RWPE2 (cell line): ENCODE data around the gene NUDCD3.

ENCODE experiments used
- ATAC-seq: fragments of 200-7000 bp; cut with Tn5 transposase; 3 replicates; pipeline ENCODE4 v1.9.1; 2021; ENCODE audit warnings: low read depth
- DNase-seq: peaks from one replicate; pipeline ENCODE4 v3.0.0-alpha.2; 2020; ENCODE audit warnings: low spot score
- H3K27ac ChIP-seq: fragments of 450-650 bp; 2 replicates; pipeline ENCODE4 v1.5.1; 2017; ENCODE audit warnings: mild to moderate bottlenecking; ENCODE audit not compliant: poor library complexity, severe bottlenecking
- H3K27me3 ChIP-seq: fragments of 250-450 bp; sonication (Bioruptor Pico); 2 replicates; pipeline ENCODE4 v1.5.1; 2021; ENCODE audit warnings: mild to moderate bottlenecking, moderate library complexity; ENCODE audit not compliant: insufficient read depth, poor library complexity, severe bottlenecking
- H3K36me3 ChIP-seq: fragments of 250-450 bp; sonication (Bioruptor Pico); 2 replicates; pipeline ENCODE4 v1.5.1; 2020; ENCODE audit warnings: low read depth, mild to moderate bottlenecking, moderate library complexity
- H3K4me1 ChIP-seq: fragments of 250-450 bp; sonication (Bioruptor Pico); 2 replicates; pipeline ENCODE4 v1.5.1; 2021; ENCODE audit warnings: mild to moderate bottlenecking, moderate library complexity; ENCODE audit not compliant: insufficient read depth, poor library complexity, severe bottlenecking
- H3K4me3 ChIP-seq: fragments of 250-450 bp; sonication (Bioruptor Pico); 2 replicates; pipeline ENCODE4 v1.5.1; 2021; ENCODE audit warnings: mild to moderate bottlenecking, moderate library complexity; ENCODE audit not compliant: severe bottlenecking
- H3K9me3 ChIP-seq: fragments of 250-450 bp; sonication (Bioruptor Pico); 2 replicates; pipeline ENCODE4 v1.5.1; 2021; ENCODE audit warnings: mild to moderate bottlenecking, moderate library complexity; ENCODE audit not compliant: severe bottlenecking
- TF ChIP-seq, protein P1 (sequence below): fragments of 450-650 bp; IDR thresholded peaks from one replicate; pipeline ENCODE4 v1.5.1; 2017; ENCODE audit warnings: mild to moderate bottlenecking, moderate library complexity; ENCODE audit not compliant: poor library complexity, severe bottlenecking

The NUDCD3 gene

GRCh38 chr7:44341401-44341800 is 149.1 kb downstream of the NUDCD3 start:
- Histone ChIP-seq H3K9me3 (no peaks in the 10 kb centered on the region), H3K27me3 (no peaks in the 10 kb centered on the region), H3K4me3 (no peak overlapping the region), H3K36me3 (no peaks in the 10 kb centered on the region), H3K27ac (no peak overlapping the region), H3K4me1 (no peaks in the 10 kb centered on the region)
- ATAC-seq (no peak), DNase-seq (no peak)
- TF ChIP-seq, protein P1, sequence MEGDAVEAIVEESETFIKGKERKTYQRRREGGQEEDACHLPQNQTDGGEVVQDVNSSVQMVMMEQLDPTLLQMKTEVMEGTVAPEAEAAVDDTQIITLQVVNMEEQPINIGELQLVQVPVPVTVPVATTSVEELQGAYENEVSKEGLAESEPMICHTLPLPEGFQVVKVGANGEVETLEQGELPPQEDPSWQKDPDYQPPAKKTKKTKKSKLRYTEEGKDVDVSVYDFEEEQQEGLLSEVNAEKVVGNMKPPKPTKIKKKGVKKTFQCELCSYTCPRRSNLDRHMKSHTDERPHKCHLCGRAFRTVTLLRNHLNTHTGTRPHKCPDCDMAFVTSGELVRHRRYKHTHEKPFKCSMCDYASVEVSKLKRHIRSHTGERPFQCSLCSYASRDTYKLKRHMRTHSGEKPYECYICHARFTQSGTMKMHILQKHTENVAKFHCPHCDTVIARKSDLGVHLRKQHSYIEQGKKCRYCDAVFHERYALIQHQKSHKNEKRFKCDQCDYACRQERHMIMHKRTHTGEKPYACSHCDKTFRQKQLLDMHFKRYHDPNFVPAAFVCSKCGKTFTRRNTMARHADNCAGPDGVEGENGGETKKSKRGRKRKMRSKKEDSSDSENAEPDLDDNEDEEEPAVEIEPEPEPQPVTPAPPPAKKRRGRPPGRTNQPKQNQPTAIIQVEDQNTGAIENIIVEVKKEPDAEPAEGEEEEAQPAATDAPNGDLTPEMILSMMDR = no peak

DNA sequence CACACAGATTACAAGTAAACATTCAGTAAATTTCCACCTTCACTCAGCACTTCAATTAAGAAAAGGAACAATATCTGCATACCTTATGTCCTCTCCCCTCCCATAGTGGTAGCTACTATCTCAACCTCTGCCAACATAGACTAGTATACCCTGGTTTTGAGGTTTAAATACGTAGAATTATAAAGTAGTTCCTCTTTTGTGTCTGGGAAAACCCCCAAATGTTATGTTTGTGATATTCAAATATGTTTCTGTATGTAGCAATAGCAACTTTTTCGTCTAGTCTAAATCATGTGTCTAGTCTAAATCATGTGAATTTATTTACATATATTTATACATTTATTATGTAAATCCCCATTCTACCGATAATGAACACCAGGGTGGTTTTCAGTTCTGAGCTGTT is 151.9 kb downstream of the NUDCD3 start:
- Histone ChIP-seq H3K36me3 (no peaks in the 10 kb centered on the region), H3K4me1 (no peaks in the 10 kb centered on the region), H3K27me3 (no peaks in the 10 kb centered on the region), H3K4me3 (no peak overlapping the region), H3K27ac (no peak overlapping the region), H3K9me3 (no peaks in the 10 kb centered on the region)
- ATAC-seq (no peak), DNase-seq (no peak)
- TF ChIP-seq, protein P1 = no peak

GRCh38 chr7:44336491-44336890 is 154.0 kb downstream of the NUDCD3 start:
- Histone ChIP-seq H3K4me3 (no peak overlapping the region), H3K36me3 (no peaks in the 10 kb centered on the region), H3K9me3 (no peaks in the 10 kb centered on the region), H3K27me3 (no peaks in the 10 kb centered on the region), H3K27ac (no peak overlapping the region), H3K4me1 (no peaks in the 10 kb centered on the region)
- DNase-seq (no peak), ATAC-seq (no peak)
- TF ChIP-seq, protein P1 = no peak

- no peak for DNase-seq
- TF ChIP-seq, protein P1 = no peak
- H3K36me3 ChIP-seq = no peaks in the 10 kb centered on the region
- H3K4me3 ChIP-seq = no peak overlapping the region
- no peaks in the 10 kb centered on the region for H3K27me3 ChIP-seq
- no peaks in the 10 kb centered on the region for H3K4me1 ChIP-seq
- H3K27ac ChIP-seq = no peak overlapping the region
- no peak for ATAC-seq
- no peaks in the 10 kb centered on the region for H3K9me3 ChIP-seq
Measured at GRCh38 chr7:44335184-44335583, 155.3 kb downstream of the NUDCD3 start.

DNA sequence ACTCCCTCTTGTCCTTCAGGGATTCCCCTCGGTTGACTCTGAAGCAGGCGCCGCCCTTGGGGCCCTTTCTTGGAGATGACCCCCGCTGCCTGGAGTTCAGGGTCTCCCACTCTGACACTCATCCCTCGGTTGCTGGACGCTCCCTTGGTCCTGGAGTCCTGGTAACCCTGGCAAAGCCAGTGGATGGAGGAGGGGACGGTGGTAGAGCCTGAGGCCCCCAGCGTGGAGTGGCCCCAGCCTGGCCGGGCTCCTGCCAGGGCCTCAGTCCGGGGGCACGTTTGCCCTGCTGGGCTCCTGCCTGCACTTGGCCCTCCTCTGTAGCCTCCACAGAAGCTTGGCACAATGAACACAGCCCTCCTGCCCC is 155.7 kb downstream of the NUDCD3 start:
- no peaks in the 10 kb centered on the region for H3K4me1 ChIP-seq
- H3K4me3 ChIP-seq = no peak overlapping the region
- TF ChIP-seq, protein P1 = no peak
- H3K9me3 ChIP-seq = no peaks in the 10 kb centered on the region
- no peaks in the 10 kb centered on the region for H3K27me3 ChIP-seq
- no peak for ATAC-seq
- no peaks in the 10 kb centered on the region for H3K36me3 ChIP-seq
- H3K27ac ChIP-seq = no peak overlapping the region
- no peak for DNase-seq
